ENCODE data around the gene CARMIL3. TPM values are rescaled to one million over a fixed set of nuclear protein-coding genes. Genes with fewer than 3 reads are reported as not detected.

The CARMIL3 gene
- total RNA-seq, result under 0.01 TPM in 1 of 2 replicates, not detected in the other

GRCh38 chr14:24051789-24052655, at the start of gene CARMIL3:
CARMIL3 (plus strand) TSS chr14:24052009; CDS start chr14:24052154, 145 bp downstream.

DNA sequence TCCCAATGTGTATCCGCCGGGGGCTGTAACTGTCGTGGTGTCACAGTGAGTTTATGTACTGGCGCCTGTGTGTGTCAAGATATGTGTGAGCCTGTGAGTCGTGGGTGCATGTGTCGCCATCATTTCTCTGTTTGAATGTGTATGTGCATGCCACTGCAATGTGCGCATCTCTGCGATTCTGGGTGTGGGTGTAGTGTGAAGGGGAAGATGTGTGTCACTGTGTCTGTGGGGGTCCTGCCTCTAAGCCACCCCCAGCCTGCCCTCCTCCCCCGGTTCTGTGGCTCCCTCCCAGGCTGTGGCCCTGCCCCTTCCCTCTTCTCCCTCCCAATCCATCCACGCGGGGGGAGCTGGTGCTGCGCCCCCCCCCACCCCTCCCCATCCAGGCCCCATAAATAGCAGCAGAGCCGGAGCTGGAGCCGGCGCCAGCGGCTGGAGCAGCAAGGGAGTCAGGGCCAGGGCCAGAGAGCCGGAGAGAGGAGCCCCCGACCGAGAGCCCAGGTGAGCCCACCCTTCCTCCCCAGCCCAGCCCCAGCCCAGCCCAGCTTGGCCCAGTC, 19.4 kb downstream of the CARMIL3 start, which contains the start of gene CPNE6:
TSS of gene CPNE6 (plus strand) at position 419 of the 554 bp plus-strand sequence. CDS start 1,375 bp downstream, outside the sequence.

DNA sequence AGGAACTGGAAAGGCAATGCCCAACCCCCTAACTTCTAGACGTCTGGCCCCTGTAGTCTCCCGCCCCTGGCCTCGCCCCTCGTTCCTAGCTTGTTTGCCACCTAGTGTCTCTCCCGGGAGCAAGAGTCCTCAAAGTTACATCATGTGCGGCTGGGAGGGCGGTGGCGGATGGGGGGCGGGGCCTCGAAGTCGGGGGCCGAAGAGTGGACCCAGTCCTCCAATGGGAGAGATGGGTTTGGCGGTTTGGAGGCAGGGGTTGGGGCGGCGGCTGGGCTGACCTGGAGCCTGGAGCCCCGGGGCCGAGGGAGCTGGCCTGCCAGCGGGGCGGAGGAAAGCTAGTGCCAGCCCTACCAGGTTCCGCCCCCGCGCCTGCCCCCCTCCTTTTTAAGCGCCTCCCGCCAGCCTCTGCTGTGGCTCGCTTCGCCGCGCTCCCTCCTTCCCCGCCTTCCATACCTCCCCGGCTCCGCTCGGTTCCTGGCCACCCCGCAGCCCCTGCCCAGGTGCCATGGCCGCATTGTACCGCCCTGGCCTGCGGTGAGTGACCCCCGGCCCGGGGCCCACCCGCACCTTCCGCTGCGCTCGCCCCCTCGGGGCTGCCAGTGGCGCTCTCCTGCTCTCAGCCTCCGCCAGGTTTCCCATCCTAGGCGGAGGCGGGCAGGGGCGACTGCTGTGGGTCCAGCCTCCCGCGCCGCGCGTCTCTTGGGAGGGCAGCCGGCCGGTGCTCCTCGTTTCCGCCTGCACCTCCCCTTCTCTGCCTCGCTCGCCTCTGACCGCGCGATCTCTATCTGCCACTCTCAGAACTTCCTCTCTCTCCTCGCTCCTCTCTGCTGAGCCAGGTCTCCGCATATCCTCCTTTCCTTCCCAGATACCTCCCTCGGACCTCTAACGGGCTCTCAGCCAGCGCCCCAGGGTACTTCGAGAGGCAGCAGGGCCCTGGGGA, 42.4 kb downstream of the CARMIL3 start, which contains the start of gene PCK2:
TSS of gene PCK2 (plus strand) at position 411 of the 940 bp plus-strand sequence. CDS start at position 506, 95 bp downstream.

GRCh38 chr14:24114532-24115421, 63.0 kb downstream of the CARMIL3 start, which contains the start of the genes DCAF11 and NRL:
DCAF11 (plus strand) TSS chr14:24114777; CDS start chr14:24115595, 818 bp downstream.
NRL (minus strand) TSS chr14:24114949; CDS start chr14:24082848, 32,101 bp downstream.

Other genes with a start within 250 kb of the CARMIL3 start
- gene DHRS4, start 98.2 kb upstream of the CARMIL3 start, total RNA-seq, result 30.2 and 31.8 TPM in 2 replicates
- 6.8 and 8.4 TPM in 2 replicates for gene DHRS4L2, start 63.1 kb upstream of the CARMIL3 start, total RNA-seq
- not detected in 2 replicates for gene CPNE6, start 19.6 kb downstream of the CARMIL3 start, total RNA-seq
- gene PCK2, start 42.3 kb downstream of the CARMIL3 start, total RNA-seq, result 33.0 and 33.9 TPM in 2 replicates
- gene DCAF11, start 62.8 kb downstream of the CARMIL3 start, total RNA-seq, result 63.8 and 79.8 TPM in 2 replicates
- 0.97 and 1.8 TPM in 2 replicates for gene NRL, start 62.9 kb downstream of the CARMIL3 start, total RNA-seq
- not detected in 2 replicates for gene FITM1, start 78.7 kb downstream of the CARMIL3 start, total RNA-seq
- gene PSME1, start 84.2 kb downstream of the CARMIL3 start, total RNA-seq, result 114 and 128 TPM in 2 replicates
- 5.8 and 8.3 TPM in 2 replicates for gene EMC9, start 89.6 kb downstream of the CARMIL3 start, total RNA-seq
- gene PSME2, start 94.6 kb downstream of the CARMIL3 start, total RNA-seq, result 59.1 and 63.8 TPM in 2 replicates
- 53.4 and 53.8 TPM in 2 replicates for gene RNF31, start 95.5 kb downstream of the CARMIL3 start, total RNA-seq
- 136 and 154 TPM in 2 replicates for gene IRF9, start 109.3 kb downstream of the CARMIL3 start, total RNA-seq
- gene REC8, start 120.1 kb downstream of the CARMIL3 start, total RNA-seq, result 3.5 and 7.5 TPM in 2 replicates
- gene IPO4, start 136.8 kb downstream of the CARMIL3 start, total RNA-seq, result 45.1 and 55.2 TPM in 2 replicates
- gene TM9SF1, start 143.4 kb downstream of the CARMIL3 start, total RNA-seq, result 76.5 and 83.1 TPM in 2 replicates
- gene TSSK4, start 153.7 kb downstream of the CARMIL3 start, total RNA-seq, result 0.24 TPM in 1 of 2 replicates, not detected in the other
- 19.1 and 25.4 TPM in 2 replicates for gene CHMP4A, start 161.5 kb downstream of the CARMIL3 start, total RNA-seq
- gene MDP1, start 164.1 kb downstream of the CARMIL3 start, total RNA-seq, result 13.1 and 15.1 TPM in 2 replicates
- gene NEDD8, start 180.4 kb downstream of the CARMIL3 start, total RNA-seq, result 48.7 and 73.2 TPM in 2 replicates
- gene GMPR2, start 180.9 kb downstream of the CARMIL3 start, total RNA-seq, result 67.0 and 74.5 TPM in 2 replicates
- gene TINF2, start 190.6 kb downstream of the CARMIL3 start, total RNA-seq, result 68.9 and 75.8 TPM in 2 replicates
- 1.1 and 3.1 TPM in 2 replicates for gene TGM1, start 211.2 kb downstream of the CARMIL3 start, total RNA-seq
- 26.1 and 28.4 TPM in 2 replicates for gene RABGGTA, start 219.6 kb downstream of the CARMIL3 start, total RNA-seq
- gene DHRS1, start 247.8 kb downstream of the CARMIL3 start, total RNA-seq, result 20.9 and 22.6 TPM in 2 replicates
- gene NOP9, start 247.8 kb downstream of the CARMIL3 start, total RNA-seq, result 18.5 and 21.7 TPM in 2 replicates